Kidney epithelial cell (primary cell): ENCODE data around the gene TUBG1. TPM values are rescaled to one million over a fixed set of nuclear protein-coding genes. Genes with fewer than 3 reads are reported as not detected.
A peak's percentile ranks its signal among the peaks of the same experiment; 100 is the strongest.
"Not testable (repeated sequence)": the region's sequence is repeated elsewhere in the genome, so short reads cannot be mapped to it uniquely, and the experiment has no call there.

ENCODE experiments used
- DNase-seq: peaks from one replicate; pipeline ENCODE4 v3.0.0-alpha.2; 2010; ENCODE audit warnings: low read depth
- H3K27me3 ChIP-seq: 2 replicates; pipeline ENCODE4 v1.6.0; 2011; ENCODE audit warnings: low read length; ENCODE audit not compliant: control insufficient read depth, insufficient read depth
- H3K36me3 ChIP-seq: 2 replicates; pipeline ENCODE4 v1.5.1; 2011; ENCODE audit warnings: low read length; ENCODE audit not compliant: control insufficient read depth, insufficient read depth
- H3K4me3 ChIP-seq: 2 replicates; pipeline ENCODE4 v1.5.1; 2011; ENCODE audit warnings: low read depth, mild to moderate bottlenecking, control low read depth, low read length
- CTCF ChIP-seq: IDR thresholded peaks from 2 replicates; pipeline ENCODE4 v1.5.1; 2011; ENCODE audit warnings: mild to moderate bottlenecking, moderate library complexity, low read length, control low read depth, inconsistent platforms; ENCODE audit not compliant: insufficient read depth, poor library complexity, severe bottlenecking
- total RNA-seq: library from RNA; depleted of rRNA; stranded (reverse); fragments of >200 nt; gene quantifications from 2 replicates; pipeline ENCODE4 v1.2.3, GENCODE V29; 2015

TUBG1 gene
- total RNA-seq, 1 donor from 2014 or later = 37.6 TPM

GRCh38 chr17:42651392-42651791 is 41.9 kb downstream of the TUBG1 start:
- TF ChIP-seq CTCF = no peak
- Histone ChIP-seq H3K36me3 (no peaks in the 10 kb centered on the region), H3K27me3 (no peaks in the 10 kb centered on the region), H3K4me3 (no peak overlapping the region)
- no peak for DNase-seq

GRCh38 chr17:42653179-42654124 is 44.0 kb downstream of the TUBG1 start:
- Histone ChIP-seq H3K36me3 (no peaks in the 10 kb centered on the region), H3K27me3 (no peaks in the 10 kb centered on the region), H3K4me3 (peak overlapping the region; percentile 13)
- no peak for TF ChIP-seq CTCF
- no peak for DNase-seq

- Histone ChIP-seq H3K4me3 (no peak overlapping the region), H3K36me3 (no peaks in the 10 kb centered on the region), H3K27me3 (no peaks in the 10 kb centered on the region)
- TF ChIP-seq CTCF = no peak
- DNase-seq = peak; percentile 37
These were observed 46.0 kb downstream of the TUBG1 start for GRCh38 chr17:42655528-42655927.

GRCh38 chr17:42657824-42658588 is 48.5 kb downstream of the TUBG1 start:
- Histone ChIP-seq H3K36me3 (peaks cover 1% of the 10 kb centered on the region), H3K27me3 (no peaks in the 10 kb centered on the region), H3K4me3 (no peak overlapping the region)
- DNase-seq = no peak
- TF ChIP-seq CTCF = no peak

GRCh38 chr17:42659079-42659931 is 49.8 kb downstream of the TUBG1 start, which contains the start of gene TUBG2:
Gene TUBG2, plus strand, starts transcription at chr17:42659284. Its CDS starts 220 bp downstream, at chr17:42659504.
- no peak for TF ChIP-seq CTCF
- Histone ChIP-seq H3K4me3 (peak within 1 kb of the TSS; percentile 58), H3K27me3 (no peaks in the 10 kb centered on the region), H3K36me3 (peaks cover 1% of the 10 kb centered on the region)
- DNase-seq = no peak

DNA sequence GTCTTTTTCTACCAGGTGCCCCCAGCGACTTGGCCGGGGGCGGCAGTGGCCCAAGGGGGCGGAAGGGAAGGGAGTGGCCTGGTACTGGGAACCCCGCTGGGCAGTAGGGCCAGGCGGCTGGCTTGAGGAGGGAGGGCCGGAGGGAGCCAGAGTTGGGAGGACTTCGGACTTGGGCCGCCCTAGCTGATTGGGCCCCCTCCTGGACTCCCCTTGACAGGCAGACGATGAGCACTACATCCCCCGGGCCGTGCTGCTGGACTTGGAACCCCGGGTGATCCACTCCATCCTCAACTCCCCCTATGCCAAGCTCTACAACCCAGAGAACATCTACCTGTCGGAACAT is 50.4 kb downstream of the TUBG1 start:
- not testable (repeated sequence) for H3K27me3 ChIP-seq, H3K36me3 ChIP-seq, DNase-seq
- peak overlapping the region; percentile 58 for H3K4me3 ChIP-seq
